Heart right ventricle (tissue), 16 donors: ENCODE results near the gene MEF2C. TPM values are rescaled to one million over a fixed set of nuclear protein-coding genes. Genes with fewer than 3 reads are reported as not detected.
A peak's percentile ranks its signal among the peaks of the same experiment; 100 is the strongest.

ENCODE experiments used
- ATAC-seq, 8 donors: fragments of 200-7000 bp; cut with Tn5 transposase; one replicate each; pipeline ENCODE4 v1.9.1; 2020; ENCODE audit warnings: mild to moderate bottlenecking in 8 of 8, moderate library complexity in 8 of 8, moderate number of reproducible peaks in 1 of 8
- DNase-seq, 2 donors: peaks; one replicate each; pipeline ENCODE4 v3.0.0-alpha.2; 2020
- H3K27ac ChIP-seq, 10 donors: fragments of 200-600 bp; sonication (generic) in 2 of 10; one replicate each; pipeline versions ENCODE4 v1.5.0 to v1.8.0; 2020 to 2022; ENCODE audit warnings: mild to moderate bottlenecking in 3 of 10
- H3K27me3 ChIP-seq, 7 donors: fragments of 200-600 bp; one replicate each; pipeline ENCODE4 v1.8.0; 2021 to 2022; ENCODE audit warnings: mild to moderate bottlenecking in 2 of 7
- H3K36me3 ChIP-seq, 9 donors: fragments of 200-600 bp; sonication (generic) in 1 of 9; one replicate each; pipeline versions ENCODE4 v1.5.0 to v1.8.0; 2020 to 2022; ENCODE audit warnings: mild to moderate bottlenecking in 2 of 9
- H3K4me1 ChIP-seq, 9 donors: fragments of 200-600 bp; sonication (generic) in 1 of 9; one replicate each; pipeline versions ENCODE4 v1.5.0 to v1.8.0; 2020 to 2022; ENCODE audit warnings: mild to moderate bottlenecking in 4 of 9
- H3K4me3 ChIP-seq, 10 donors: fragments of 200-600 bp; sonication (generic) in 2 of 10; one replicate each; pipeline versions ENCODE4 v1.5.0 to v1.8.0; 2020 to 2022; ENCODE audit warnings: mild to moderate bottlenecking in 7 of 10, moderate library complexity in 2 of 10
- H3K9me3 ChIP-seq, 11 donors: fragments of 200-600 bp in 10 of 11; sonication (generic) in 2 of 11; one replicate each; pipeline versions ENCODE4 v1.5.0 to v1.8.0; 2013 to 2022; ENCODE audit warnings: mild to moderate bottlenecking in 2 of 11, control low read depth in 1 of 11, moderate library complexity in 1 of 11
- WGBS, 2 donors: extraction: QIAGEN DNeasy Blood & Tissue Kit; methylation state at CpG; one replicate each; pipeline ENCODE4 v1.1.7; 2013; ENCODE audit warnings: inconsistent platforms in 1 of 2; 5-methylcytosine and 5-hydroxymethylcytosine counted together
- intact Hi-C, 10 donors: fragments of 100-400 bp; cut with DNase I; formaldehyde crosslinking; loops; one replicate each; pipeline versions ENCODE4 v1.11.1 to v1.14.2; 2022
- long read RNA-seq, 3 donors: library from polyadenylated mRNA; unstranded; transcript quantifications; one replicate each; pipeline ENCODE4 v2.0.0, GENCODE V29; 2020 to 2021
- polyA plus RNA-seq, 2 donors: library from polyadenylated mRNA; stranded (reverse); fragments of 200-250 nt; gene quantifications; one replicate each; pipeline ENCODE4 v1.2.3, GENCODE V29; 2013
- total RNA-seq, 10 donors: library from RNA; stranded (reverse); fragmentation: NEBNext Ultra II Directional in 3 of 10; extraction: Animal tissue kit (Norgen Biotek cat#: 25700) in 3 of 10; gene quantifications; one replicate each; pipeline versions ENCODE4 v1.2.1 to v1.2.4, GENCODE V29; 2021 to 2023
- TF ChIP-seq, protein P1 (sequence below), 9 donors: fragments of 200-600 bp; sonication (generic) in 2 of 9; IDR thresholded peaks; one replicate each; pipeline versions ENCODE4 v1.5.0 to v1.8.0; 2021 to 2022; ENCODE audit warnings: antibody characterized with exemption in 9 of 9, mild to moderate bottlenecking in 5 of 9, moderate library complexity in 1 of 9
- donor health status: Arrhythmogenic right ventricular cardiomyopathy.
- donor health status: ischemic (EF 13 %, LVEDD 7.1; RV severe dilation, severe dysfunction).
- donor health status: healthy with polysubstance abuse.
- donor health status: DM: no; HTN: yes; CAD: no.
- donor health status: DM: no; HTN: no; CAD: no.
- donor health status: ischemic (EF 25% LVEDD 6.9; RV normal size, moderate dysfunction).
- donor health status: ischemic (EF 25% LVEDD 5.7; RV mildly dilated, moderate dysfunction).
- donor health status: healthy.
- donor health status: DM: yes; HTN: yes; CAD: no.
- donor health status: Ischemic cardiomyopathy.
- donor health status: ischemic (EF 35%, LVEDD 5.7; RV mildly dilated, moderate dysfunction).
- donor health status: nonischemic (EF 11% LVEDD 7.7; RV severe dilation, severe dysfunction).
- donor health status: DM: yes; HTN: yes; CAD: no.
- donor health status: PGD.
- donor health status: ischemic (EF 29% LVEDD 5.4; RV normal size, mild dysfunction).
- donor health status: nonischemic (EF 23%, LVEDD 6.1; RV moderate dilation, normal function).

MEF2C gene
- 10 to 100 TPM; 38.8 to 88.7 (median 70.0) TPM for total RNA-seq
- 10 to 100 TPM; 11.2 to 25.6 TPM for polyA plus RNA-seq
- long read RNA-seq, donor 1, partial matches to known transcripts, result 5 of 31 reads
- long read RNA-seq, donor 1, other reads (novel, unspliced or antisense), result 22 of 31 reads
- long read RNA-seq, donor 2, transcript MEF2C-217 (10 exons, 3,446 nt), result major isoform, 5 of 49 reads
- long read RNA-seq, donor 2, partial matches to known transcripts, result 11 of 49 reads
- long read RNA-seq, donor 2, other reads (novel, unspliced or antisense), result 30 of 49 reads
- long read RNA-seq, donor 3, transcript MEF2C-217 (10 exons, 3,446 nt), result major isoform, 9 of 61 reads
- long read RNA-seq, donor 3, transcript MEF2C-213 (10 exons, 1,882 nt), result major isoform, 9 of 61 reads
- long read RNA-seq, donor 3, partial matches to known transcripts, result 3 of 61 reads
- long read RNA-seq, donor 3, other reads (novel, unspliced or antisense), result 38 of 61 reads

DNA sequence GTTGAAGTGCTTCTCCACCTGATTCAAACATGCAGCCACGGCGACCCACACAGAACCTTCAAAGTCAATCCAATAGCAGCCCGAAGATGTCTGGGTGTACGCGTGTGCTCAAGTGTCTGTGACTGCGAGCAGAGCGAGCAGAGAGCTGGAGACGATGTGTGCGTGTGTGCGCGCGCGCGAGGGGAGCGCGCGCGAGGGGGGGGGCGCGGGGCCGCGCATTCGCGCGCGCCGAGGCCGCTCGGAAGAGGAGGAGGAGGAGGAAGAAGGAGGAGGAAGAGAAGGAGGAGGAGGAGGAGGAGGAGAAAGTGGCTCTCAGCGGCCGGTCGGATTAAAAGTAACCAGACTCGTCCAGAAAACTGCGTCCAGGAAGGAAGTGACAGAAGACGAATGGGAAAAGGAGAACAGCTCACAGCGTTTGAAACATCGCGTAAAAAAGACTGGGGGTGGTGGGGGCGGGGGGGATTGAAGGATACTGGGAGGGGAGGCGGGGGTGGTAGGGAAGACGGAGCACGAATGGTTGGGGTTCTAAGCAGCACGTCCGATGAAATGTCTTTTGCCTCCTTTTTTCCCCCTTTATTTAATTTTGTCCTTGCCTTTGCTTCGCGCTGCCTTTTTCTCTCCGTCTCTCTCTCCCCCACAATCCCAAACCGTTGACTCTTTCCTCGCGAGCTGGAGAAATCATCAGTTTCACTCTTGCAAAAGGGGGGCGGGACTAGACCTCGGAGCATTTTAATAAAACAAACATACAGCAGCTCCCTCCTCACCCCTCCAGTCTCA, at the start of gene MEF2C:
Gene MEF2C, minus strand, starts transcription at position 126 of the 777 bp plus-strand sequence. CDS start 59,396 bp downstream, outside the sequence.
- WGBS, 2 donors, result 0% methylated on average over 36 to 52 of the region's 52 CpGs
- H3K27me3 ChIP-seq, result no peaks in the 10 kb centered on the region
- peaks cover 4 to 59% (median 38%) of the 10 kb centered on the region in 9 donors for H3K4me1 ChIP-seq
- H3K4me3 ChIP-seq, result peak within 1 kb of the TSS; percentile 54 to 83 (median 70)
- peak; percentile 81 to 90 for DNase-seq
- ATAC-seq, result peak; percentile 78 to 92 (median 84)
- no peaks in the 10 kb centered on the region for H3K9me3 ChIP-seq
- no peaks in the 10 kb centered on the region for H3K36me3 ChIP-seq
- peak within 1 kb of the TSS; percentile 71 to 95 (median 91) for H3K27ac ChIP-seq
- intact Hi-C loops, result loop anchor here in 9 of 10 donors (2.0 to 10.0 kb wide), 13 partner anchors 46 to 1382 kb away; no protein-coding TSS in a partner anchor
- TF ChIP-seq, protein P1, sequence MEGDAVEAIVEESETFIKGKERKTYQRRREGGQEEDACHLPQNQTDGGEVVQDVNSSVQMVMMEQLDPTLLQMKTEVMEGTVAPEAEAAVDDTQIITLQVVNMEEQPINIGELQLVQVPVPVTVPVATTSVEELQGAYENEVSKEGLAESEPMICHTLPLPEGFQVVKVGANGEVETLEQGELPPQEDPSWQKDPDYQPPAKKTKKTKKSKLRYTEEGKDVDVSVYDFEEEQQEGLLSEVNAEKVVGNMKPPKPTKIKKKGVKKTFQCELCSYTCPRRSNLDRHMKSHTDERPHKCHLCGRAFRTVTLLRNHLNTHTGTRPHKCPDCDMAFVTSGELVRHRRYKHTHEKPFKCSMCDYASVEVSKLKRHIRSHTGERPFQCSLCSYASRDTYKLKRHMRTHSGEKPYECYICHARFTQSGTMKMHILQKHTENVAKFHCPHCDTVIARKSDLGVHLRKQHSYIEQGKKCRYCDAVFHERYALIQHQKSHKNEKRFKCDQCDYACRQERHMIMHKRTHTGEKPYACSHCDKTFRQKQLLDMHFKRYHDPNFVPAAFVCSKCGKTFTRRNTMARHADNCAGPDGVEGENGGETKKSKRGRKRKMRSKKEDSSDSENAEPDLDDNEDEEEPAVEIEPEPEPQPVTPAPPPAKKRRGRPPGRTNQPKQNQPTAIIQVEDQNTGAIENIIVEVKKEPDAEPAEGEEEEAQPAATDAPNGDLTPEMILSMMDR (IDR thresholded peaks at IDR 0.05), result no peak

GRCh38 chr5:88932541-88932940, 49.6 kb upstream of the MEF2C start:
- no peaks in the 10 kb centered on the region for H3K36me3 ChIP-seq
- H3K4me1 ChIP-seq, result no peaks in the 10 kb centered on the region
- intact Hi-C loops, result no loop called here
- ATAC-seq (no peak), DNase-seq (no peak)
- TF ChIP-seq, protein P1 (IDR thresholded peaks at IDR 0.05), result no peak
- 92 to 94% methylated on average over 2 of the region's 2 CpGs for WGBS, 2 donors
- H3K27me3 ChIP-seq, result no peaks in the 10 kb centered on the region
- H3K9me3 ChIP-seq, result no peaks in the 10 kb centered on the region
- no peak overlapping the region for H3K27ac ChIP-seq
- no peak overlapping the region for H3K4me3 ChIP-seq

GRCh38 chr5:88930335-88930734, 47.4 kb upstream of the MEF2C start:
- Histone ChIP-seq H3K27me3 (no peaks in the 10 kb centered on the region), H3K9me3 (no peaks in the 10 kb centered on the region), H3K36me3 (no peaks in the 10 kb centered on the region), H3K4me3 (no peak overlapping the region), H3K27ac (no peak overlapping the region), H3K4me1 (peaks cover 0 to 5% (median 0%) of the 10 kb centered on the region in 9 donors)
- ATAC-seq (no peak), DNase-seq (no peak)
- WGBS, 2 donors, result 96 to 98% methylated on average over 1 of the region's 1 CpG
- TF ChIP-seq, protein P1 (IDR thresholded peaks at IDR 0.05), result no peak
- intact Hi-C loops, result no loop called here

DNA sequence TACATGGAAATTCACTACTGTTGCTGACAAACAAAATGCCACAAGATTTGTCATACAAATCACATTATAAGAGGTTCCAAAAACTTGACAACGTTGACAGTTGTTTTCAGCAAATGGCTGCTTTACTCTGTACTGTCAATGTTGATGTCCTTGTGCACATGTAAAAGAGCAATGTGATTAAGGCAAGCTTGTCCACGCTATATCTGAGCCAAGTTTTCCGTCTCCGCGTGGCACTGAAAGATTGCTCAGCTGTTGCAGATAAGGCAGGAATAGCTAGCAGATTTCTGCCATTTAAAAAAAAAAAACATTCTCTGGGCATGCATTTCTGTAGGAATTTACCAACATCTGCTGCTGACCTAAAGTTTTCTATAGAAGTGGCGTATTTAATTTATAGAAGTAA, 46.4 kb upstream of the MEF2C start:
- WGBS, 2 donors, result 44 to 59% methylated on average over 6 of the region's 6 CpGs
- Histone ChIP-seq H3K4me3 (no peak overlapping the region), H3K27ac (no peak overlapping the region)

More for the DNA sequence above, 46.4 kb upstream of the MEF2C start:
- H3K27me3 ChIP-seq, result no peaks in the 10 kb centered on the region
- no peak for DNase-seq
- TF ChIP-seq, protein P1 (IDR thresholded peaks at IDR 0.05), result no peak
- ATAC-seq, result peak in 6 of 8 donors; percentile 29 to 75 (median 66)
- no peaks in the 10 kb centered on the region for H3K36me3 ChIP-seq
- H3K9me3 ChIP-seq, result no peaks in the 10 kb centered on the region
- intact Hi-C loops, result no loop called here
- peaks cover 0 to 5% (median 0%) of the 10 kb centered on the region in 9 donors for H3K4me1 ChIP-seq
